Loucy (cell line): ENCODE measurements around the gene CAMK2A.

Experiments used
- H2AFZ ChIP-seq: fragments of 200-600 bp; sonication (generic); 2 replicates; pipeline ENCODE4 v1.6.0; 2016; ENCODE audit warnings: antibody characterized with exemption, mild to moderate bottlenecking, low read length, moderate library complexity
- H3F3A ChIP-seq: fragments of 200-600 bp; 2 replicates; pipeline ENCODE4 v1.6.0; 2016; ENCODE audit warnings: antibody characterized with exemption, low read depth, mild to moderate bottlenecking
- H3K27me3 ChIP-seq: fragments of 200-600 bp; sonication (generic); 2 replicates; pipeline ENCODE4 v1.6.1; 2014; ENCODE audit warnings: low read length, mild to moderate bottlenecking; ENCODE audit not compliant: insufficient read depth, poor library complexity, severe bottlenecking
- H3K36me3 ChIP-seq: fragments of 200-600 bp; sonication (generic); 2 replicates; pipeline ENCODE4 v1.6.1; 2016; ENCODE audit warnings: low read length; ENCODE audit not compliant: insufficient read depth
- H3K4me1 ChIP-seq: fragments of 200-600 bp; sonication (generic); 2 replicates; pipeline ENCODE4 v1.5.1; 2014; ENCODE audit warnings: low read length, mild to moderate bottlenecking; ENCODE audit not compliant: insufficient read depth, poor library complexity, severe bottlenecking
- H3K4me2 ChIP-seq: fragments of 200-600 bp; sonication (generic); 2 replicates; pipeline ENCODE4 v1.6.0; 2014; ENCODE audit warnings: antibody characterized with exemption, low read length, low read depth, mild to moderate bottlenecking; ENCODE audit not compliant: poor library complexity, severe bottlenecking
- H3K4me3 ChIP-seq: fragments of 200-600 bp; sonication (generic); 2 replicates; pipeline ENCODE4 v1.5.1; 2014; ENCODE audit warnings: low read length, mild to moderate bottlenecking, mixed read lengths; ENCODE audit not compliant: poor library complexity, severe bottlenecking
- H3K79me2 ChIP-seq: fragments of 200-600 bp; sonication (generic); 2 replicates; pipeline ENCODE4 v1.6.1; 2014; ENCODE audit warnings: low read length; ENCODE audit not compliant: insufficient read depth
- H3K9ac ChIP-seq: fragments of 200-600 bp; sonication (generic); 2 replicates; pipeline ENCODE4 v1.6.0; 2014; ENCODE audit warnings: mild to moderate bottlenecking, low read depth, low read length, moderate library complexity; ENCODE audit not compliant: poor library complexity, severe bottlenecking
- H3K9me2 ChIP-seq: fragments of 200-600 bp; sonication (generic); replicated peaks from 2 replicates; pipeline ENCODE4 v1.6.1; 2016; ENCODE audit warnings: low read depth, low read length, mixed read lengths
- H3K9me3 ChIP-seq: fragments of 200-600 bp; sonication (generic); 2 replicates; pipeline ENCODE4 v1.6.1; 2014; ENCODE audit warnings: mild to moderate bottlenecking, antibody characterized with exemption, low read length, low read depth; ENCODE audit not compliant: insufficient read depth
- H4K20me1 ChIP-seq: fragments of 200-600 bp; sonication (generic); 2 replicates; pipeline ENCODE4 v1.6.0; 2014; ENCODE audit warnings: antibody characterized with exemption, low read length, mild to moderate bottlenecking; ENCODE audit not compliant: insufficient read depth, poor library complexity, severe bottlenecking
- EZH2phosphoT487 ChIP-seq: fragments of 200-600 bp; IDR thresholded peaks from 2 replicates; pipeline ENCODE4 v1.6.1; 2018; ENCODE audit warnings: antibody characterized with exemption, mild to moderate bottlenecking, moderate library complexity, borderline replicate concordance
- TF ChIP-seq, protein P1 (sequence below): fragments of 200-600 bp; sonication (generic); conservative IDR thresholded peaks from 2 replicates; pipeline ENCODE4 v1.5.1; 2014; ENCODE audit warnings: mild to moderate bottlenecking, antibody characterized with exemption, low read length

The CAMK2A gene

DNA sequence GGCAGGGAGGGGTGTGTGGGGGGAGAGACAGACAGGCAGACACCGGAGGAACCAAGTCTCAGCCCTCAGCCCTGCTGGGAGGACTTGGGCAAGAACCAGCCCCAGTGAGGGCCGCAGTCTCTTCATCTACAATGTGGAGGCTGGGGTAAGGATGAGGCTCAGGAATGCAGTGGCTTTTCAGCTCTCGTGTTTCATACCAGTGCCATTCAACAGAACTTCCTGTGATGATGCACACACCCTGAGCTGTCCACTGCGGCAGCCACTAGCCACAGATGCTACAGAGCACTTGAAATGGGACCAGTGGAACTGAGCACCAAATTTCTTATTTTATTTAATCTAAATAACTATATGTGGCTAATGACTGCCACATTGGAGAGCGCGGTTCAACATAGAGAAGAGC, 10.7 kb downstream of the CAMK2A start:
- TF ChIP-seq, protein P1, sequence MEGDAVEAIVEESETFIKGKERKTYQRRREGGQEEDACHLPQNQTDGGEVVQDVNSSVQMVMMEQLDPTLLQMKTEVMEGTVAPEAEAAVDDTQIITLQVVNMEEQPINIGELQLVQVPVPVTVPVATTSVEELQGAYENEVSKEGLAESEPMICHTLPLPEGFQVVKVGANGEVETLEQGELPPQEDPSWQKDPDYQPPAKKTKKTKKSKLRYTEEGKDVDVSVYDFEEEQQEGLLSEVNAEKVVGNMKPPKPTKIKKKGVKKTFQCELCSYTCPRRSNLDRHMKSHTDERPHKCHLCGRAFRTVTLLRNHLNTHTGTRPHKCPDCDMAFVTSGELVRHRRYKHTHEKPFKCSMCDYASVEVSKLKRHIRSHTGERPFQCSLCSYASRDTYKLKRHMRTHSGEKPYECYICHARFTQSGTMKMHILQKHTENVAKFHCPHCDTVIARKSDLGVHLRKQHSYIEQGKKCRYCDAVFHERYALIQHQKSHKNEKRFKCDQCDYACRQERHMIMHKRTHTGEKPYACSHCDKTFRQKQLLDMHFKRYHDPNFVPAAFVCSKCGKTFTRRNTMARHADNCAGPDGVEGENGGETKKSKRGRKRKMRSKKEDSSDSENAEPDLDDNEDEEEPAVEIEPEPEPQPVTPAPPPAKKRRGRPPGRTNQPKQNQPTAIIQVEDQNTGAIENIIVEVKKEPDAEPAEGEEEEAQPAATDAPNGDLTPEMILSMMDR = no peak
- Histone ChIP-seq H3F3A (no peaks in the 10 kb centered on the region), H3K4me2 (no peak overlapping the region), H2AFZ (no peak overlapping the region), H4K20me1 (no peaks in the 10 kb centered on the region), H3K9me3 (no peaks in the 10 kb centered on the region), H3K4me3 (no peak overlapping the region), H3K4me1 (no peaks in the 10 kb centered on the region), H3K9me2 (no peaks in the 10 kb centered on the region), H3K27me3 (peaks cover 5% of the 10 kb centered on the region), H3K9ac (no peak overlapping the region), H3K36me3 (no peaks in the 10 kb centered on the region), H3K79me2 (no peaks in the 10 kb centered on the region)

DNA sequence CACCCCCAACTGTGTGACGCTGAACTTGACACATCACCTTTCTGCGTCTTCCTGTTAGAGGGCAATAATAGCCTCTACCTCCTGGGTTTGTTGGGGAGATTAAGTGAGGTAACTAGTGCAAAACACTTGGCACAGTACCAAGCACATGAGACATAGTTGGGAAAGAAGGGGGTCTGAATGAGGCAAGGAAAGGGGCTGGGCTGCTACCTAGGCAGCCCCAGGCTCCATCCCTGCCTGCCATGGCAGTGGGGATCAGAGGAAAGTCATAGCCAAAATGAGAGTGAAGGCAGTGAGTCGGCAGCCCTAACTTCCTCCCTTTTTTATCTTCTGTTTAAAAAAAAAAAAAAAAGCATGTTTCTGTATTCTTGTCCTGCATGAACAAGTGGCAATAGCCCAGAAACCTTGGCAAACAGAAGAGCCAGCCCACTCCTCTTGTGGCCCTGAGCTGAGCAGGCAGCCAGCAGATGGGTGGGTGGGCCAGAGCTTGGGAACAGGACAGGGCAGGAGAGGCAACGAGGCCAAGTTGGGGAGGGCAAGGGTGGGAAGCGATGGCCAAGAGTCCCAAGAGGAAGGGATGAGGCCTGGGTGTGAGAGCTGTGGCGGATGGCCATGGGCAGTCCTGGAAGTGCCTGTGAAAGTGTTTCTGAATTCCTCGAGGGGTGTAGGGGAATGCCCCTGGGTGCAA, 11.4 kb downstream of the CAMK2A start:
- no peaks in the 10 kb centered on the region for H3K4me1 ChIP-seq
- H3K36me3 ChIP-seq = no peaks in the 10 kb centered on the region
- TF ChIP-seq, protein P1 = no peak
- no peak for TF ChIP-seq EZH2phosphoT487
- peaks cover 5% of the 10 kb centered on the region for H3K27me3 ChIP-seq
- H3K79me2 ChIP-seq = no peaks in the 10 kb centered on the region
- no peaks in the 10 kb centered on the region for H3F3A ChIP-seq
- no peak overlapping the region for H3K4me3 ChIP-seq
- no peaks in the 10 kb centered on the region for H4K20me1 ChIP-seq
- H3K9me2 ChIP-seq = no peaks in the 10 kb centered on the region
- H3K9me3 ChIP-seq = no peaks in the 10 kb centered on the region
- H3K4me2 ChIP-seq = no peak overlapping the region
- H3K9ac ChIP-seq = no peak overlapping the region
- no peak overlapping the region for H2AFZ ChIP-seq

DNA sequence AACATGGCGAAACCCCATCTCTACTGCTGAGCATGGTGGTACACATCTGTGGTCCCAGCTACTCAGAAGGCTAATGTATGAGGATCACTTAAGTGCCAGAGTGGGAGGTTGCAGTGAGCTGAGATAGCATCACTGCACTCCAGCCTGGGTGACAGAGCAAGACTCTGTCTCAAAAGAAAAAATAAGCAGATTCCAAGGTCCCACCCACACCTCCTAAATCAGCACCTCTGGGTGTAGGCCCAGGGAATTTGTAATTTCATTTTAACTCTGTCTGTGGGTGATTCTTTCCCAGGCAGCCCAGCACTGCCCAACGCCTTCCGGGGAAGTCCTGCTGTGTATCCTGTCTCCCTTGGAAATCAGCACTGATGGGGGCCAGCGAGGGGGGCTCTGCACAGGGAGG, 12.5 kb downstream of the CAMK2A start:
- Histone ChIP-seq H3K4me1 (no peaks in the 10 kb centered on the region), H3K79me2 (no peaks in the 10 kb centered on the region), H4K20me1 (no peaks in the 10 kb centered on the region), H3K27me3 (no peaks in the 10 kb centered on the region), H3F3A (no peaks in the 10 kb centered on the region), H3K4me2 (no peak overlapping the region), H3K9me3 (no peaks in the 10 kb centered on the region), H3K9ac (no peak overlapping the region), H3K9me2 (no peaks in the 10 kb centered on the region), H3K4me3 (no peak overlapping the region), H2AFZ (no peak overlapping the region), H3K36me3 (no peaks in the 10 kb centered on the region)
- TF ChIP-seq, protein P1 = no peak
- no peak for TF ChIP-seq EZH2phosphoT487
